Pancreas (tissue), 10 donors: ENCODE results near the gene ZXDC. TPM values are rescaled to one million over a fixed set of nuclear protein-coding genes. Genes with fewer than 3 reads are reported as not detected.
A peak's percentile ranks its signal among the peaks of the same experiment; 100 is the strongest.

Experiments used
- ATAC-seq, 4 donors: fragments of 200-7000 bp; cut with Tn5 transposase; one replicate each; pipeline versions ENCODE4 v1.8.0 to v1.9.1; 2020; ENCODE audit warnings: mild to moderate bottlenecking in 4 of 4, moderate library complexity in 4 of 4
- DNase-seq, 6 donors: peaks; one replicate each; pipeline ENCODE4 v3.0.0-alpha.2; 2020
- FAIRE-seq: peaks from 2 replicates; lab custom pipeline; 2012; peaks lifted over from hg19 to GRCh38; lab: Jason Lieb, UNC
- H3K27ac ChIP-seq, 4 donors: fragments of 200-600 bp; sonication (generic); 1 replicate in 3 of 4; 2 replicates in 1 of 4; pipeline versions ENCODE4 v1.5.0 to v1.8.0; 2020
- H3K27me3 ChIP-seq, 4 donors: fragments of 200-600 bp; one replicate each; pipeline ENCODE4 v1.8.0; 2021
- H3K36me3 ChIP-seq, 3 donors: fragments of 200-600 bp; sonication (generic) in 1 of 3; one replicate each; pipeline versions ENCODE4 v1.5.0 to v1.8.0; 2020 to 2021
- H3K4me1 ChIP-seq, 3 donors: fragments of 200-600 bp; one replicate each; pipeline ENCODE4 v1.8.0; 2021
- H3K4me3 ChIP-seq, 4 donors: fragments of 200-600 bp; sonication (generic) in 2 of 4; one replicate each; pipeline versions ENCODE4 v1.5.0 to v1.8.0; 2020 to 2021
- H3K9me3 ChIP-seq, 4 donors: fragments of 200-600 bp; one replicate each; pipeline ENCODE4 v1.8.0; 2021
- CTCF ChIP-seq, 4 donors: fragments of 200-600 bp; sonication (generic) in 3 of 4; IDR thresholded peaks; one replicate each; pipeline versions ENCODE4 v1.5.0 to v1.8.0; 2021; ENCODE audit warnings: antibody characterized with exemption in 4 of 4
- WGBS, 2 donors: extraction: QIAGEN DNeasy Blood & Tissue Kit; methylation state at CpG; one replicate each; pipeline ENCODE4 v1.1.7; 2013; 5-methylcytosine and 5-hydroxymethylcytosine counted together
- intact Hi-C, 3 donors: fragments of 100-400 bp; cut with DNase I; formaldehyde crosslinking; loops; one replicate each; pipeline versions ENCODE4 v1.11.1 to v1.14.2; 2022
- polyA plus RNA-seq, 2 donors: library from polyadenylated mRNA; stranded (reverse); fragments of 200-250 nt; gene quantifications; one replicate each; pipeline ENCODE4 v1.2.3, GENCODE V29; 2013
- total RNA-seq, 6 donors: library from RNA; stranded (reverse); fragmentation: NEBNext Ultra II Directional in 4 of 6; extraction: Animal tissue kit (Norgen Biotek cat#: 25700) in 4 of 6; gene quantifications; one replicate each; pipeline versions ENCODE4 v1.2.1 to v1.2.4, GENCODE V29; 2021 to 2023
- donor health status: healthy with polysubstance abuse.
- donor health status: DM: no; HTN: no; CAD: no; lungs with moderate emphysema.
- donor health status: DM: no; HTN: no; CAD: no.
- donor health status: control.
- donor health status: control.
- donor health status: Bipolar disorder and iron deficiency.
- donor health status: DM: yes; HTN: yes; CAD: no.
- donor health status: DM: no; HTN: no; CAD: no.
- donor health status: DM: no; HTN: no; CAD: no.
- donor health status: DM: yes; HTN: yes; CAD: no.

The ZXDC gene
- total and polyA plus RNA-seq, 8 donors = 19.4 to 26.1 (median 20.9) TPM

GRCh38 chr3:126482503-126483255 lies 7.0 kb upstream of the ZXDC start:
- no peak overlapping the region for H3K27ac ChIP-seq
- WGBS, 2 donors = 78 to 92% methylated on average over 15 of the region's 15 CpGs
- H3K27me3 ChIP-seq = no peaks in the 10 kb centered on the region
- peak in 2 of 6 donors; percentile 35 to 46 for DNase-seq
- ATAC-seq = no peak
- no peaks in the 10 kb centered on the region for H3K4me1 ChIP-seq
- intact Hi-C loops = no loop called here
- no peak for FAIRE-seq
- no peaks in the 10 kb centered on the region for H3K9me3 ChIP-seq
- H3K36me3 ChIP-seq = no peaks in the 10 kb centered on the region
- TF ChIP-seq CTCF (IDR thresholded peaks at IDR 0.05) = no peak
- no peak overlapping the region for H3K4me3 ChIP-seq

DNA sequence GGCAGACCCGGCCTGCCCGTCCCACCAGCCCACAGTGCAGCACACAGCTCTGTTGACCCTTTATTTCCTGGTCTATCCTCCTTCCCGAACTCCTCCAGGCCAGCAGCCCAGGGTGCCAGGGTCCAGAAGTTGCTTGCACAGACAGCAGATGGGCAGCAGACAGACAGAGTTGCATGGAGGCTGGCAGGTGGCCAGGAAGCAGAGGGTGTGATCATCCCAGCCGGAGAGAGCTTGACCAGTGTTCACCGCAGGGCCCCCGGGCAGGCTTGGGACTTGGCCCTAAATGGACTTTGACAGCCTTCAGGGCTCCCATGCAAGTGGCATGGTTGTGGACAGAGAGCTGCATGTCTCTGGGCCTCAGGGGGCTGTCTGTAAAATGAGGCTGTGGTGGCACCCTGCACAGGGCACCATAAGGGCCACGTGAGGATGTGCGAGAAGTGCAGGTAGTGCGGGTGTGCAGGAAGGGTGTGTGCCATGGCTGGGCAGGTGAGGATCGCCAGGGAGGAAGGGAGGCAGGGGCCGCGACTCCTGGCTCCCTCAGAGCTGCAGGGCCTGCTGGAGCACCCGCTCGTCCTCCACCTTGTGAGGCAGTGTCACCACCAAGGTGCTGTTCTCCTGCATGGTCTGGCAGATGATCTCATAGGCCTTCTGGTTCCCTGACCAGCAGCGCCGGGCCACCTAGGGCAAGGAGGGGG lies 6.3 kb upstream of the ZXDC start:
- ATAC-seq (peak in 1 of 4 donors; percentile 18), FAIRE-seq (no peak), DNase-seq (peak in 2 of 6 donors; percentile 46 to 80)
- Histone ChIP-seq H3K4me1 (no peaks in the 10 kb centered on the region), H3K36me3 (no peaks in the 10 kb centered on the region), H3K4me3 (no peak overlapping the region), H3K27me3 (no peaks in the 10 kb centered on the region), H3K9me3 (no peaks in the 10 kb centered on the region), H3K27ac (no peak overlapping the region)
- TF ChIP-seq CTCF (IDR thresholded peaks at IDR 0.05) = no peak
- whole genome bisulfite sequencing, 2 donors = 85 to 90% methylated on average over 16 of the region's 16 CpGs
- intact Hi-C loops = no loop called here

DNA sequence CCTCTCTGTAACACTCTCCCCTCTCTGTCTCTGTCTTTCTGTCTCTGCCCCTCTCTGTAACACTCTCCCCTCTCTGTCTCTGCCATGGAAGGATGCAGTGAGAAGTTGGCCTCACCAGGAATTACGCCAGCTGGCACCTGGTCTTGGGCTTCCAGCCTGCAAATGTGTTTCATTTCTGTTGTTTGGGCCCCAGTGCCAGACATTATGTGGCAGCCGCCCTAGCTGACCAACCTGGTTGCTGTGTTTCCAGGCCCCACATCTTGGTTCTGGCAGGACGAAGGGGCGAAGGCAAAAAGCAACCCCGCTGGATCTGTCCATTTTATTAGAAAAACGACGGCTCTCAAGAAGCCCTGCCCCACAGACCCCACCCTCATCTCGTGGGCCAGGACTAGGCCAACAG lies 5.2 kb upstream of the ZXDC start:
- no peaks in the 10 kb centered on the region for H3K36me3 ChIP-seq
- H3K4me1 ChIP-seq = no peaks in the 10 kb centered on the region
- no peaks in the 10 kb centered on the region for H3K9me3 ChIP-seq
- WGBS, 2 donors = 76 to 77% methylated on average over 8 of the region's 8 CpGs
- no peaks in the 10 kb centered on the region for H3K27me3 ChIP-seq
- no peak for TF ChIP-seq CTCF (IDR thresholded peaks at IDR 0.05)
- FAIRE-seq (no peak), ATAC-seq (no peak), DNase-seq (peak in 1 of 6 donors; percentile 22)
- H3K27ac ChIP-seq = no peak overlapping the region
- intact Hi-C loops = no loop called here
- no peak overlapping the region for H3K4me3 ChIP-seq

DNA sequence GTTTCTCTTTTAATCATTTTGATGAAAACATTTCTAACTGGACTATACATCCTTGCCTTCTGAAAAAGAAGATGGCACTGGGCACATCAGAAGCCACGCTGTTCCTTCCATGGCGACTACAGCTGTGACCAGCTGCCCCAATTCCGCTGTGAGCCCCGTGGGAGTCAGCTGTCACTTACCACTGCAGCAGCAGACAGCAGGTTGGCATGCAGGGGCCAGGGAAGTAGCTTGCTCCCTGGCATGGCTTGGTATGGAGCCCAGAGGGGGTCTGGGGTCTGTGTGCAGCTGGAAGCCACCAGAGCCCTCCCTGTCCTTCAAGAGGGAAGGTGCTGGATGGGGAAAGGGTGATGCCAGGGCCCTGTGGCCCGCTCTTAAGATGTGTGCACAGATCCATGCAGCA lies 4.5 kb upstream of the ZXDC start:
- Histone ChIP-seq H3K36me3 (no peaks in the 10 kb centered on the region), H3K27me3 (no peaks in the 10 kb centered on the region), H3K27ac (no peak overlapping the region), H3K4me3 (no peak overlapping the region), H3K9me3 (no peaks in the 10 kb centered on the region), H3K4me1 (no peaks in the 10 kb centered on the region)
- no peak for FAIRE-seq
- WGBS, 2 donors = 81 to 83% methylated on average over 5 of the region's 5 CpGs
- DNase-seq = peak in 3 of 6 donors; percentile 3 to 34 (median 26)
- no peak for ATAC-seq
- intact Hi-C loops = no loop called here
- TF ChIP-seq CTCF (IDR thresholded peaks at IDR 0.05) = no peak

DNA sequence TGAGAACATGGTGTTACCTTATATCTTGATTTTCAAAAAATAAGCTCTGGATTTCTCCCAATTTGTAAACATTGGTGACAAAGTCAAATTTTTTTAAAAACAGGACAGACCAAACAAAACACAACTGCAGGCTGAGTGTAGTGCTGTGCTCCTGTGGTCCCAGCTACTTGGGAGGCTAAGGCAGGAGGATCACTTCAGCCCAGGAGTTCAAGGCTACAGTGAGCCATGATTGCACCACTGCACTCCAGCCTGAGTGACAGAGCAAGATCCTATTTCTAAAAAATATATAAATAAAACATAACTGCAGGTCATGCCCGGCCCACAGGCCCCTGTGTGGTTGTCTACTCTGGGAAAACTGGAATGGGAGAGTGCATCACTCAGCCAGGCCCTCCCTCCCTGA lies 4.0 kb upstream of the ZXDC start:
- Histone ChIP-seq H3K27me3 (no peaks in the 10 kb centered on the region), H3K4me3 (no peak overlapping the region), H3K36me3 (no peaks in the 10 kb centered on the region), H3K27ac (no peak overlapping the region), H3K9me3 (no peaks in the 10 kb centered on the region), H3K4me1 (no peaks in the 10 kb centered on the region)
- ATAC-seq (no peak), FAIRE-seq (no peak), DNase-seq (no peak)
- intact Hi-C loops = no loop called here
- TF ChIP-seq CTCF (IDR thresholded peaks at IDR 0.05) = no peak
- 75 to 79% methylated on average over 1 of the region's 1 CpG for WGBS, 2 donors
